Astrocyte (in vitro differentiated cells and primary cell): ENCODE measurements around the gene TTC27. TPM values are rescaled to one million over a fixed set of nuclear protein-coding genes. Genes with fewer than 3 reads are reported as not detected.

Experiments
- DNase-seq: peaks from one replicate; pipeline ENCODE4 v3.0.0-alpha.2; 2010; ENCODE audit warnings: low read depth
- FAIRE-seq: peaks from 2 replicates; lab custom pipeline; 2011; peaks lifted over from hg19 to GRCh38; lab: Jason Lieb, UNC
- H2AFZ ChIP-seq: 2 replicates; pipeline ENCODE4 v1.6.0; 2012; ENCODE audit warnings: low read depth, low read length, inconsistent platforms
- H3K27ac ChIP-seq: 2 replicates; pipeline ENCODE4 v1.5.1; 2011; ENCODE audit warnings: low read depth, low read length, inconsistent platforms
- H3K27me3 ChIP-seq: 2 replicates; pipeline ENCODE4 v1.6.0; 2011; ENCODE audit warnings: low read length, inconsistent platforms; ENCODE audit not compliant: insufficient read depth
- H3K36me3 ChIP-seq: 2 replicates; pipeline ENCODE4 v1.5.1; 2011; ENCODE audit warnings: low read length, inconsistent platforms; ENCODE audit not compliant: insufficient read depth
- H3K4me1 ChIP-seq: 2 replicates; pipeline ENCODE4 v1.5.1; 2011; ENCODE audit warnings: low read length, inconsistent platforms; ENCODE audit not compliant: insufficient read depth
- H3K4me2 ChIP-seq: 2 replicates; pipeline ENCODE4 v1.6.0; 2012; ENCODE audit warnings: low read length, inconsistent platforms
- H3K4me3 ChIP-seq: 2 replicates; pipeline ENCODE4 v1.5.1; 2011; ENCODE audit warnings: low read depth, mild to moderate bottlenecking, low read length, inconsistent platforms; ENCODE audit not compliant: insufficient read depth
- H3K79me2 ChIP-seq: 2 replicates; pipeline ENCODE4 v1.6.0; 2012; ENCODE audit warnings: mild to moderate bottlenecking, low read length, inconsistent platforms; ENCODE audit not compliant: insufficient read depth
- H3K9ac ChIP-seq: 2 replicates; pipeline ENCODE4 v1.6.0; 2012; ENCODE audit warnings: mild to moderate bottlenecking, low read length, inconsistent platforms
- H3K9me3 ChIP-seq: 2 replicates; pipeline ENCODE4 v1.5.1; 2012; ENCODE audit warnings: low read depth, mild to moderate bottlenecking, low read length, inconsistent platforms; ENCODE audit not compliant: insufficient read depth
- H4K20me1 ChIP-seq: 2 replicates; pipeline ENCODE4 v1.6.0; 2012; ENCODE audit warnings: low read length, inconsistent platforms; ENCODE audit not compliant: insufficient read depth
- H3K27ac Mint-ChIP-seq: one replicate; pipeline ENCODE4 v1.8.0; 2021; ENCODE audit warnings: mild to moderate bottlenecking, mixed read lengths; ENCODE audit not compliant: unreplicated experiment
- H3K27me3 Mint-ChIP-seq: one replicate; pipeline ENCODE4 v1.8.0; 2021; ENCODE audit warnings: low read depth, mixed read lengths; ENCODE audit not compliant: unreplicated experiment
- H3K36me3 Mint-ChIP-seq: one replicate; pipeline ENCODE4 v1.8.0; 2021; ENCODE audit warnings: low read depth, mixed read lengths; ENCODE audit not compliant: unreplicated experiment
- H3K4me1 Mint-ChIP-seq: one replicate; pipeline ENCODE4 v1.8.0; 2021; ENCODE audit warnings: low read depth, mixed read lengths; ENCODE audit not compliant: unreplicated experiment
- H3K4me3 Mint-ChIP-seq: one replicate; pipeline ENCODE4 v1.8.0; 2021; ENCODE audit warnings: mild to moderate bottlenecking, moderate library complexity, mixed read lengths; ENCODE audit not compliant: unreplicated experiment
- H3K9me3 Mint-ChIP-seq: one replicate; pipeline ENCODE4 v1.8.0; 2021; ENCODE audit warnings: mild to moderate bottlenecking, mixed read lengths; ENCODE audit not compliant: unreplicated experiment
- CTCF ChIP-seq: IDR thresholded peaks from 2 replicates; pipeline ENCODE4 v1.5.1; 2011; ENCODE audit warnings: low read depth, mild to moderate bottlenecking, inconsistent platforms, low read length, moderate library complexity; ENCODE audit not compliant: insufficient read depth
- EZH2 ChIP-seq: IDR thresholded peaks from 2 replicates; pipeline ENCODE4 v1.6.1; 2012; ENCODE audit warnings: mild to moderate bottlenecking, low read length, inconsistent platforms; ENCODE audit not compliant: insufficient read depth
- total RNA-seq: library from RNA; stranded (reverse); gene quantifications from 2 replicates; pipeline ENCODE4 v1.2.1, GENCODE V29; 2021

TTC27 gene
- total RNA-seq, 1 donor from 2014 or later = 25.1 TPM

- H3K4me2 ChIP-seq = no peak overlapping the region
- H3K36me3 ChIP-seq = peaks cover 4% of the 10 kb centered on the region
- H3K27ac ChIP-seq = no peak overlapping the region
- no peak overlapping the region for H3K4me3 Mint-ChIP-seq
- no peaks in the 10 kb centered on the region for H4K20me1 ChIP-seq
- H3K27me3 Mint-ChIP-seq = no peaks in the 10 kb centered on the region
- H3K9me3 Mint-ChIP-seq = no peaks in the 10 kb centered on the region
- no peaks in the 10 kb centered on the region for H3K27me3 ChIP-seq
- DNase-seq (peak; percentile 23), FAIRE-seq (no peak)
- H3K79me2 ChIP-seq = no peaks in the 10 kb centered on the region
- no peaks in the 10 kb centered on the region for H3K9me3 ChIP-seq
- TF ChIP-seq EZH2 (no peak), CTCF (no peak)
- no peak overlapping the region for H2AFZ ChIP-seq
- H3K4me1 ChIP-seq = no peaks in the 10 kb centered on the region
- no peaks in the 10 kb centered on the region for H3K4me1 Mint-ChIP-seq
- H3K27ac Mint-ChIP-seq = no peak overlapping the region
- no peak overlapping the region for H3K4me3 ChIP-seq
- peaks cover 11% of the 10 kb centered on the region for H3K36me3 Mint-ChIP-seq
- H3K9ac ChIP-seq = no peak overlapping the region
These were observed 36.0 kb downstream of the TTC27 start for GRCh38 chr2:32663864-32664263.

GRCh38 chr2:32666704-32667103, 38.9 kb downstream of the TTC27 start:
- H3K4me1 Mint-ChIP-seq = no peaks in the 10 kb centered on the region
- H2AFZ ChIP-seq = no peak overlapping the region
- no peak overlapping the region for H3K27ac Mint-ChIP-seq
- no peak overlapping the region for H3K4me3 Mint-ChIP-seq
- no peaks in the 10 kb centered on the region for H4K20me1 ChIP-seq
- peaks cover 4% of the 10 kb centered on the region for H3K36me3 ChIP-seq
- TF ChIP-seq CTCF = no peak
- TF ChIP-seq EZH2 = no peak
- H3K27me3 ChIP-seq = no peaks in the 10 kb centered on the region
- no peak for FAIRE-seq
- H3K4me3 ChIP-seq = no peak overlapping the region
- peaks cover 4% of the 10 kb centered on the region for H3K36me3 Mint-ChIP-seq
- H3K4me2 ChIP-seq = no peak overlapping the region
- H3K27ac ChIP-seq = no peak overlapping the region
- no peak overlapping the region for H3K9ac ChIP-seq
- no peaks in the 10 kb centered on the region for H3K4me1 ChIP-seq
- H3K9me3 ChIP-seq = no peaks in the 10 kb centered on the region
- no peaks in the 10 kb centered on the region for H3K27me3 Mint-ChIP-seq
- DNase-seq = no peak
- H3K9me3 Mint-ChIP-seq = no peaks in the 10 kb centered on the region
- no peaks in the 10 kb centered on the region for H3K79me2 ChIP-seq

- Histone ChIP-seq H3K27me3 (no peaks in the 10 kb centered on the region), H2AFZ (no peak overlapping the region), H3K27ac (no peak overlapping the region), H3K36me3 (peaks cover 10% of the 10 kb centered on the region), H3K4me2 (no peak overlapping the region), H3K9ac (no peak overlapping the region), H3K4me1 (no peaks in the 10 kb centered on the region), H3K79me2 (no peaks in the 10 kb centered on the region), H3K9me3 (no peaks in the 10 kb centered on the region), H3K4me3 (no peak overlapping the region), H4K20me1 (no peaks in the 10 kb centered on the region)
- TF ChIP-seq CTCF (no peak), EZH2 (no peak)
- Mint-ChIP-seq H3K4me1 (no peaks in the 10 kb centered on the region), H3K27ac (no peak overlapping the region), H3K27me3 (no peaks in the 10 kb centered on the region), H3K4me3 (no peak overlapping the region), H3K9me3 (no peaks in the 10 kb centered on the region), H3K36me3 (peaks cover 4% of the 10 kb centered on the region)
- no peak for DNase-seq
- no peak for FAIRE-seq
These were observed 40.4 kb downstream of the TTC27 start for GRCh38 chr2:32668254-32668653.
